GM21528 (cell line): ENCODE results near the gene OR6N2.

Source experiments
- ATAC-seq: cut with Tn5 transposase; IDR thresholded peaks from one replicate; pipeline ENCODE4 v1.9.1; 2021; ENCODE audit warnings: mild to moderate bottlenecking, moderate library complexity; ENCODE audit not compliant: unreplicated experiment, low FRiP score

The OR6N2 gene

DNA sequence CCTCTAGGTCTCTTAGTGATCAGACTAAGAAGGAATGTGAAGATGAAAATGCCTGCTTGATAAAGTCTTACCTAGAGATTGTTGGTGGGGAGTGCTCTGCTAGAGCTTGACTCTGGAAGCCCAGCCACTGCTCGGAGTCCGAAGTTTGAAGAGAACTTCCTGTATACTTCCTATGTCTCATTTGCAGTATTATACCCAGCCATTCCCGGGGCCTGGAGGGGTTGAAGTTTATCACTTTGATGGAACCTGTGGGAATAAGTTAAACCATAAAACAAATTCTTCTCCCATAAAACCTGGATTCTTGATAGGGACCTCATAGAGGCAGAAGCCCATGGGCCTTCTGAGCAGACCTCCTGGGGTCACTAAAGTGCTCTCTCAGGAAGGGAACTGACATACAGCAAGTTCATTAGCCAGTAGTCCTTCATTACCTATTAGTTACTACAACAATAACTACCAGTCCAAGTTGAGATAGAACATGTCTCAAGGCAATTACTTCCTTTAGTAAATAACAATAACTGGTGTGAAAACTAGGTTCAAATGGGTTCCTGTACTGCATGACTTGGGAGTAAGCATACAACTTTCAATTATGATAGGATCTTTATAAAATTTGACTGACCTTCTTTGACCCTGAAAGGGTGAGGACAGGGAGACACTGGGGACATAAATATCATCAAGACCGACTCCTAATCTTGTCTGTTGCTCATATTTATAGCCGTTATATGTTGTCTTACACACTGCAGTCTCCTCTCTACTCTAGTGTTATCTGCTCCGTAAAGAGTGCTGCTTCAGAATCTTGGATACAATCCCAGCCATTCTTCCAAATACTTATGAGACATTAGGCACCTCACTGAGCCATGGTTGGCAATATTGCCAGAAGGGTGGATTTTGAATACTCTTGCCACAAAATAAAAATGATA, 8.8 kb downstream of the OR6N2 start, which contains the start of gene OR6N1:
Gene OR6N1 (minus strand): TSS at position 246 of the 917 bp plus-strand sequence. CDS start 5,513 bp downstream, outside the sequence.
- no peak for ATAC-seq

DNA sequence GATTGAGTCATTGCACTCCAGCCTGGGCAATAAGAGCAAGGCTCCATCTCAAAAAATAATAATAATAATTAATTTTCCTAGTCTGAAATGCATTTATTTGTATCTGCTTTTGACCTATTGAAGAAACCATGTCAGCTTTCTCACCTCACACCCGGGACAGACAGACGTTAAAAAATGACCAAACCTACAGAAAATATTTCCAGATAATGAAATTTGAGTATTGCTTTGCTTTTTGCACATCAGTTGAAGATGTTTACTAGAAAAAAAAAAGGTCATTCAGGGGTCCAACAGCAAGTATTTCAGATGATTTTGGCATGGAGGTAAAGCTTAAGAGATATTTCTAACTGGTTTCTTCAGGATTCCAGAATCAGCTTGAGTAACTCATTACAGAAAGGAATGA, 26.6 kb downstream of the OR6N2 start, which contains the start of gene OR6K6:
Gene OR6K6 (plus strand): TSS at position 301 of the 400 bp plus-strand sequence. CDS start 168 bp downstream, outside the sequence.
- no peak for ATAC-seq

GRCh38 chr1:158752155-158752712, 28.8 kb downstream of the OR6N2 start:
- no peak for ATAC-seq

- no peak for ATAC-seq
These were observed 45.2 kb downstream of the OR6N2 start for GRCh38 chr1:158735848-158736247.

GRCh38 chr1:158732524-158732923, 48.5 kb downstream of the OR6N2 start:
- no peak for ATAC-seq

GRCh38 chr1:158731707-158732106, 49.3 kb downstream of the OR6N2 start:
- no peak for ATAC-seq

- no peak for ATAC-seq
These were observed 50.6 kb downstream of the OR6N2 start for GRCh38 chr1:158730453-158730852.

GRCh38 chr1:158728510-158729225, 52.3 kb downstream of the OR6N2 start:
- no peak for ATAC-seq

DNA sequence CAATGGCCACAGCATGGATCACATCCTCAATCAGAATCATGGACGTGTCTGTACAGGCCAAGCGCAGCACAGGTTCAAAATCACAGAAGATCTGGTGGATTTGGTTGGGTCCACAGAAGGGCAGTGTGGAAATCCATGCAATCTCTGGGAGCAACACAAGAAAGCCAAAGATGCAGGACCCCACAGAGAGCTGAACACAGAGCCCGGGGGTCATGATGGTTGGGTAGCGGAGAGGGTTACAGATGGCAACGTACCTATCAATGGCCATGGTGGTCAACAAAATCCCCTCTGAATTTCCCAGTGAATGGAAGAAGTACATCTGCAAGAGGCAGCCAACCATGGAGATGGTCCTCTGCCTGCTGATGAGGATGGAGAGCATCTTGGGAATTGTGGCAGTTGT, 56.6 kb downstream of the OR6N2 start:
- no peak for ATAC-seq
